Heart left ventricle (tissue), 16 donors: ENCODE results near the gene FAM216B. TPM values are rescaled to one million over a fixed set of nuclear protein-coding genes. Genes with fewer than 3 reads are reported as not detected.

ENCODE experiments used
- ATAC-seq, 4 donors: fragments of 200-7000 bp; cut with Tn5 transposase; one replicate each; pipeline ENCODE4 v1.9.1; 2020 to 2022; ENCODE audit warnings: moderate library complexity in 4 of 4, mild to moderate bottlenecking in 3 of 4, moderate number of reproducible peaks in 1 of 4
- DNase-seq, 5 donors: peaks; one replicate each; pipeline ENCODE4 v3.0.0-alpha.2; 2020
- H3K27ac ChIP-seq, 12 donors: fragments of 200-600 bp; sonication (generic) in 4 of 12; one replicate each; pipeline versions ENCODE4 v1.5.0 to v1.8.0; 2016 to 2022; ENCODE audit warnings: mild to moderate bottlenecking in 2 of 12
- H3K27me3 ChIP-seq, 9 donors: fragments of 200-600 bp; sonication (generic) in 2 of 9; one replicate each; pipeline versions ENCODE4 v1.5.1 to v1.8.0; 2016 to 2022; ENCODE audit warnings: mild to moderate bottlenecking in 3 of 9
- H3K36me3 ChIP-seq, 9 donors: fragments of 200-600 bp; sonication (generic) in 2 of 9; one replicate each; pipeline versions ENCODE4 v1.5.0 to v1.8.0; 2018 to 2022; ENCODE audit warnings: mild to moderate bottlenecking in 2 of 9
- H3K4me1 ChIP-seq, 12 donors: fragments of 200-600 bp; sonication (generic) in 4 of 12; one replicate each; pipeline versions ENCODE4 v1.5.0 to v1.8.0; 2016 to 2022; ENCODE audit warnings: mild to moderate bottlenecking in 3 of 12
- H3K4me3 ChIP-seq, 12 donors: fragments of 200-600 bp; sonication (generic) in 4 of 12; one replicate each; pipeline versions ENCODE4 v1.5.0 to v1.8.0; 2017 to 2022; ENCODE audit warnings: mild to moderate bottlenecking in 9 of 12, moderate library complexity in 4 of 12
- H3K9me3 ChIP-seq, 12 donors: fragments of 200-600 bp; sonication (generic) in 4 of 12; one replicate each; pipeline versions ENCODE4 v1.5.0 to v1.8.0; 2016 to 2022; ENCODE audit warnings: mild to moderate bottlenecking in 1 of 12
- CTCF ChIP-seq, 12 donors: fragments of 200-600 bp; sonication (generic) in 4 of 12; IDR thresholded peaks; one replicate each; pipeline versions ENCODE4 v1.5.0 to v1.8.0; 2018 to 2022; ENCODE audit warnings: antibody characterized with exemption in 12 of 12, mild to moderate bottlenecking in 5 of 12
- POLR2A ChIP-seq, 2 donors: fragments of 450-650 bp; IDR thresholded peaks; one replicate each; pipeline ENCODE4 v1.6.1; 2017; ENCODE audit warnings: antibody characterized with exemption in 2 of 2, mild to moderate bottlenecking in 2 of 2, moderate library complexity in 2 of 2
- WGBS, 4 donors: extraction: QIAGEN DNeasy Blood & Tissue Kit in 2 of 4; methylation state at CpG; one replicate each; pipeline versions ENCODE4 v1.1.5 to v1.1.7; 2013 to 2018; 5-methylcytosine and 5-hydroxymethylcytosine counted together
- intact Hi-C, 10 donors: fragments of 100-400 bp; cut with DNase I; formaldehyde crosslinking; loops; one replicate each; pipeline versions ENCODE4 v1.11.1 to v1.14.2; 2022
- polyA plus RNA-seq, 2 donors: library from polyadenylated mRNA; stranded (reverse); fragments of 200-250 nt; gene quantifications; one replicate each; pipeline ENCODE4 v1.2.3, GENCODE V29; 2013
- total RNA-seq, 9 donors: library from RNA; depleted of rRNA in 2 of 9; stranded (reverse); fragments of >200 nt in 2 of 9; fragmentation: NEBNext Ultra II Directional in 3 of 9; extraction: Animal tissue kit (Norgen Biotek cat#: 25700) in 3 of 9; gene quantifications; one replicate each; pipeline versions ENCODE4 v1.1.0 to v1.2.4, GENCODE V29; 2016 to 2023
- donor health status: ischemic (EF 13 %, LVEDD 7.1; RV severe dilation, severe dysfunction).
- donor health status: healthy with polysubstance abuse.
- donor health status: DM: no; HTN: yes; CAD: no.
- donor health status: DM: no; HTN: no; CAD: no.
- donor health status: ischemic (EF 25% LVEDD 6.9; RV normal size, moderate dysfunction).
- donor health status: ischemic (EF 25% LVEDD 5.7; RV mildly dilated, moderate dysfunction).
- donor health status: healthy.
- donor health status: DM: yes; HTN: yes; CAD: no.
- donor health status: ischemic (EF 35%, LVEDD 5.7; RV mildly dilated, moderate dysfunction).
- donor health status: nonischemic (EF 11% LVEDD 7.7; RV severe dilation, severe dysfunction).
- donor health status: DM: yes; HTN: yes; CAD: no.
- donor health status: PGD.
- donor health status: ischemic (EF 29% LVEDD 5.4; RV normal size, mild dysfunction).
- donor health status: nonischemic (EF 23%, LVEDD 6.1; RV moderate dilation, normal function).

Gene FAM216B
- total and polyA plus RNA-seq, 11 donors = 0.07 to 1.3 (median 0.67) TPM

- no peak overlapping the region for H3K27ac ChIP-seq
- TF ChIP-seq POLR2A (IDR thresholded peaks at IDR 0.05) (no peak), CTCF (IDR thresholded peaks at IDR 0.05) (no peak)
- no peak overlapping the region for H3K4me3 ChIP-seq
- intact Hi-C loops = no loop called here
- no peaks in the 10 kb centered on the region for H3K27me3 ChIP-seq
- H3K9me3 ChIP-seq = peaks cover 0 to 5% (median 0%) of the 10 kb centered on the region in 12 donors
- DNase-seq (no peak), ATAC-seq (no peak)
- H3K4me1 ChIP-seq = peaks cover 0 to 12% (median 0%) of the 10 kb centered on the region in 12 donors
- no peaks in the 10 kb centered on the region for H3K36me3 ChIP-seq
- 91 to 97% (median 94%) methylated on average over 4 of the region's 4 CpGs for WGBS, 4 donors
Measured at GRCh38 chr13:42788601-42789000, 7.2 kb downstream of the FAM216B start.

- 83 to 92% (median 89%) methylated on average over 4 of the region's 4 CpGs for WGBS, 4 donors
- intact Hi-C loops = no loop called here
- TF ChIP-seq POLR2A (IDR thresholded peaks at IDR 0.05) (no peak), CTCF (IDR thresholded peaks at IDR 0.05) (no peak)
- H3K4me3 ChIP-seq = no peak overlapping the region
- no peaks in the 10 kb centered on the region for H3K27me3 ChIP-seq
- H3K36me3 ChIP-seq = no peaks in the 10 kb centered on the region
- H3K27ac ChIP-seq = no peak overlapping the region
- peaks cover 0 to 3% (median 0%) of the 10 kb centered on the region in 12 donors for H3K4me1 ChIP-seq
- H3K9me3 ChIP-seq = peaks cover 0 to 5% (median 0%) of the 10 kb centered on the region in 12 donors
- no peak for ATAC-seq
- no peak for DNase-seq
Measured at GRCh38 chr13:42792154-42792553, 10.8 kb downstream of the FAM216B start.

- Histone ChIP-seq H3K27ac (no peak overlapping the region), H3K9me3 (peaks cover 0 to 3% (median 0%) of the 10 kb centered on the region in 12 donors), H3K4me1 (no peaks in the 10 kb centered on the region), H3K4me3 (no peak overlapping the region), H3K36me3 (no peaks in the 10 kb centered on the region), H3K27me3 (peaks cover 0 to 3% (median 0%) of the 10 kb centered on the region in 9 donors)
- 83 to 95% (median 89%) methylated on average over 5 of the region's 5 CpGs for WGBS, 4 donors
- DNase-seq = no peak
- ATAC-seq = no peak
- no peak for TF ChIP-seq POLR2A (IDR thresholded peaks at IDR 0.05)
- intact Hi-C loops = no loop called here
Measured at GRCh38 chr13:42794577-42795275, 13.3 kb downstream of the FAM216B start.

GRCh38 chr13:42795666-42796065 lies 14.3 kb downstream of the FAM216B start:
- intact Hi-C loops = no loop called here
- Histone ChIP-seq H3K4me1 (no peaks in the 10 kb centered on the region), H3K27me3 (peaks cover 0 to 3% (median 0%) of the 10 kb centered on the region in 9 donors), H3K27ac (no peak overlapping the region), H3K36me3 (no peaks in the 10 kb centered on the region), H3K4me3 (no peak overlapping the region), H3K9me3 (peaks cover 0 to 3% (median 0%) of the 10 kb centered on the region in 12 donors)
- DNase-seq (no peak), ATAC-seq (no peak)
- TF ChIP-seq POLR2A (IDR thresholded peaks at IDR 0.05) = no peak
- no peak for TF ChIP-seq CTCF (IDR thresholded peaks at IDR 0.05)
- WGBS, 4 donors = 87 to 95% (median 93%) methylated on average over 2 of the region's 2 CpGs
